ENCODE results near the gene THOC1. TPM values are rescaled to one million over a fixed set of nuclear protein-coding genes. Genes with fewer than 3 reads are reported as not detected.

Gene THOC1
- 43.5 and 50.5 TPM in 2 replicates for total RNA-seq
- polyA plus RNA-seq = 8.8 and 12.0 TPM in 2 replicates
- 13.9 and 14.3 TPM in 2 replicates for polyA plus RNA-seq (2011; cell fraction: cytosol; rRNA removed)
- 90.8 and 133 TPM in 2 replicates for polyA plus RNA-seq (2011; cell fraction: nucleus; rRNA removed)
- polyA plus RNA-seq (2012) = 24.4 and 39.3 TPM in 2 replicates
- 27.7 and 34.7 TPM in 2 replicates for polyA minus RNA-seq
- polyA minus RNA-seq (2011; cell fraction: cytosol; rRNA and poly(A)+ RNA removed) = 16.6 TPM
- polyA minus RNA-seq (2011; cell fraction: nucleus; rRNA and poly(A)+ RNA removed) = 86.4 and 117 TPM in 2 replicates
- Bru-seq, nascent RNA = percentile 84 among the genes with signal in this experiment
- BruChase-seq, experiment 1, labeled RNA remaining after a 6-hour chase = percentile 78 among the genes with signal in this experiment
- BruChase-seq, experiment 2, labeled RNA remaining after a 2-hour chase = percentile 90 among the genes with signal in this experiment
- long read RNA-seq, transcript THOC1-201 (21 exons, 2,087 nt) = major isoform, 52 of 79 reads
- long read RNA-seq, transcript THOC1-206 (20 exons, 2,277 nt) = minor isoform, 7 of 79 reads
- long read RNA-seq, partial matches to known transcripts = 7 of 79 reads
- long read RNA-seq, other reads (novel, unspliced or antisense) = 13 of 79 reads

GRCh38 chr18:267688-268552 lies at the start of gene THOC1:
TSS of gene THOC1 (minus strand) at chr18:268047. CDS start at chr18:268019, 28 bp downstream.
- TF ChIP-seq POLR2A (IDR thresholded peaks at IDR 0.05; ENCODE audit: low read depth, low read length) (peak; percentile 92), POLR2AphosphoS5 (IDR thresholded peaks at IDR 0.05; ENCODE audit: insufficient read depth, low read depth, low read length) (peak; percentile 97), JUN (IDR thresholded peaks at IDR 0.05; ENCODE audit: borderline replicate concordance, insufficient read depth, insufficient read length, low read depth) (no peak), MAX (IDR thresholded peaks at IDR 0.05; ENCODE audit: insufficient read depth, insufficient read length) (peak; percentile 49), FOS (IDR thresholded peaks at IDR 0.05; ENCODE audit: borderline replicate concordance, insufficient read depth, low read length) (peak; percentile 9), MYC (IDR thresholded peaks at IDR 0.05; ENCODE audit: low read depth, low read length) (peak; percentile 61), GATA2 (IDR thresholded peaks at IDR 0.05; ENCODE audit: insufficient read depth, insufficient read length, low read depth, low read length) (no peak)
- ChIA-PET POLR2A (interaction anchor here (0.6 to 1.5 kb wide), 4 partner anchors 15 to 348 kb away, joined by 3 to 4 read pairs (median 3); no protein-coding TSS in a partner anchor), CTCF (interaction anchor here (0.7 to 1.9 kb wide), 8 partner anchors 48 to 564 kb away, joined by 3 to 8 read pairs (median 3); partner anchors contain the start of genes ENOSF1 and TYMS)
- Histone ChIP-seq H4K20me1 (replicated peaks; ENCODE audit: control insufficient read depth, extremely low read depth, insufficient read depth, low read length) (no peaks in the 10 kb centered on the region), H3K4me3 (replicated peaks in 1 of 3; ENCODE audit: insufficient read depth in 1 of 3, low read depth in 1 of 3, low read length in 3 of 3) (peak within 1 kb of the TSS; percentile 71 to 92 (median 83)), H3K27me3 (ENCODE audit: control insufficient read depth in 2 of 2, insufficient read depth in 2 of 2, low read length in 2 of 2) (no peaks in the 10 kb centered on the region), H3K4me1 (ENCODE audit: control insufficient read depth, extremely low read depth, insufficient read depth, low read length) (peaks cover 11% of the 10 kb centered on the region), H2AFZ (ENCODE audit: low read depth, low read length) (peak within 1 kb of the TSS; percentile 97), H3K27ac (ENCODE audit: insufficient read depth, low read depth, low read length) (peak within 1 kb of the TSS; percentile 97), H3K9ac (replicated peaks; ENCODE audit: extremely low read depth, insufficient read depth, low read length) (peak within 1 kb of the TSS; percentile 99), H3K36me3 (ENCODE audit: control insufficient read depth in 2 of 2, extremely low read depth in 1 of 2, insufficient read depth in 2 of 2, low read length in 2 of 2) (peaks cover 4 to 5% of the 10 kb centered on the region in 2 experiments), H3K4me2 (ENCODE audit: insufficient read depth, low read length) (peak within 1 kb of the TSS; percentile 95), H3K79me2 (ENCODE audit: control insufficient read depth, insufficient read depth, low read length) (peaks cover 21% of the 10 kb centered on the region), H3K9me1 (replicated peaks; ENCODE audit: control insufficient read depth, extremely low read depth, insufficient read depth, low read length) (no peaks in the 10 kb centered on the region), H3K9me3 (replicated peaks; ENCODE audit: control insufficient read depth, insufficient read depth, low read length) (no peaks in the 10 kb centered on the region)
- dilution Hi-C loops (cut with MboI; ENCODE audit: extremely low pct_ligation_motif_present, low sequenced_read_pairs) = no loop called here
- peak; percentile 93 for DNase-seq (ENCODE audit: low read depth, low spot score)
- TSS peak; percentile 83 for BruUV-seq (replicated peaks)
- peak; percentile 85 for FAIRE-seq
- intact Hi-C loops (cut with micrococcal nuclease) = loop anchor here (1.0 to 5.0 kb wide), 3 partner anchors 110 to 348 kb away; partner anchors contain the start of gene USP14
